Activated CD4-positive, alpha-beta T cell treated with anti-CD3 and anti-CD28 coated beads, Interleukin-2, amount 50 U/mL, for 48 hours (primary cell): ENCODE data around the gene DDX1.

ENCODE experiments used
- DNase-seq, 2 experiments: peaks; one replicate each; pipeline ENCODE4 v3.0.0-alpha.2; 2020

DDX1 gene

GRCh38 chr2:15665067-15665942, 73.6 kb downstream of the DDX1 start:
- DNase-seq: no peak

DNA sequence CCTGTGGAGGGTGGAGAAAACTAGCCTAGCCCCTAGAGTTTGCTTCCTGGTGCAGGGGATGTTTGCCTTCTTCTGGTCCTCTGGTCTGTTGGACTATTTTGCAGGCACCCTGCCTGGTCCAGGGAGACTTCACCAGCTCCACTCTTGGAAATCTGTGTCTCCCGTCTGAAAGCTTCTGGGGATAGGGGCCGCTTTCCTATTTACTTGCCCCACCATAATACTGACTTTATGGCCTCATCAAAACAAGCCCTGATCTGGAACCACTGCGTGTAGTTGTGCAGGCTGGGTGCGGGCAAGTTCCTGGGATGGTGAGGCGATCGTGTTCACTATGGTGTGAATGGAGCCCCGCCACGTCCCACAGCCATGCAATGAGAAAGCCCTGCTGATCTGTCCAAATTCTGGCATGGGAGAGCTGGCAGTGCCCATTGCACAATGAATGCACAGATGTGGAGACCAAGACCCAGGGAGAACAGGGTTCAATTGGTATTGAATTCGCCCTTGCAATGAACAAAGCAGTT, 74.3 kb downstream of the DDX1 start:
- no peak for DNase-seq

DNA sequence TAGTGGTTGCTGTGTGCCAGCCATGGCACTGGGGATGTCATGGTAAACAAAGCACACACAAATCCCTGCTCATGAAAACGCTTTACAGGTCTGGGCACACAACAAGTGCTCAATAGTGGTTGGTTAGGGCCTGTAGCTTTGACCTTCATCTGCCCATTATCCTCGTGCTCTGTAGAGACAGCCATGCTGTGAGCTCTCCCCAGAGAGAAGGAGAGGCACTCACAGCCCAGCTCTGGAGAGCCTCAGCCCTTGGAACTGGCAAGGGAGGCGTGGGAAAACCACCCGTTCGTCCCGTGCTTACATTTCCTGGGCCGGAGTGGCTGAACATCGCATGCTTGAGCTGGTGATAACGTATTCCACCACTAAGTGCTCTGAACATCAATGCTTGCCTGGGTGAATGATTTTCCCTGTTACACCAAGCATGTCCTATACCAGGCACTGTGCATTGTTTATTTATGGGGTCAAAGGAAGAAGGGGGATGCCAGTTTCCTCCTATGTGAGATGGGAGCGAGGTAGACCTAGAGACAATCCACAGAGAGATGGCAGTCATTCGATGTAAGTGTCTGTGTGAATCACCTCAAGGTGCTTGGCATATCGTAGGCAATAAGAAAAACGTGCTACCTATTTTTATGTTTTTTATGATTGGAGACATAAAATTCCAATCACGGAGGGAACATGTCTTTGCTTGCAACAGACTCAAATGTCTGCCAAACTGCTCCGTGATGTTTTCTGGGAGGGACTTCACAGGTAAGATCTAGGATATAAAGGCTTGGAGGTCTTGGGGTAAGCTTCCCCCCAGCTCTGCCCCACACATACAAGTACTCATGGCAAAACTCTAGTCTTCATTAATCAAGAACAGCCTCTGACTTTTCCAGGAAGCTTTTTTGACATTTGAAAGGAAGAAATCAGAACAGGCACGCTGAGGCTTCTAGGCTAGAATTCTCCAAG, 75.5 kb downstream of the DDX1 start:
- DNase-seq: no peak

DNA sequence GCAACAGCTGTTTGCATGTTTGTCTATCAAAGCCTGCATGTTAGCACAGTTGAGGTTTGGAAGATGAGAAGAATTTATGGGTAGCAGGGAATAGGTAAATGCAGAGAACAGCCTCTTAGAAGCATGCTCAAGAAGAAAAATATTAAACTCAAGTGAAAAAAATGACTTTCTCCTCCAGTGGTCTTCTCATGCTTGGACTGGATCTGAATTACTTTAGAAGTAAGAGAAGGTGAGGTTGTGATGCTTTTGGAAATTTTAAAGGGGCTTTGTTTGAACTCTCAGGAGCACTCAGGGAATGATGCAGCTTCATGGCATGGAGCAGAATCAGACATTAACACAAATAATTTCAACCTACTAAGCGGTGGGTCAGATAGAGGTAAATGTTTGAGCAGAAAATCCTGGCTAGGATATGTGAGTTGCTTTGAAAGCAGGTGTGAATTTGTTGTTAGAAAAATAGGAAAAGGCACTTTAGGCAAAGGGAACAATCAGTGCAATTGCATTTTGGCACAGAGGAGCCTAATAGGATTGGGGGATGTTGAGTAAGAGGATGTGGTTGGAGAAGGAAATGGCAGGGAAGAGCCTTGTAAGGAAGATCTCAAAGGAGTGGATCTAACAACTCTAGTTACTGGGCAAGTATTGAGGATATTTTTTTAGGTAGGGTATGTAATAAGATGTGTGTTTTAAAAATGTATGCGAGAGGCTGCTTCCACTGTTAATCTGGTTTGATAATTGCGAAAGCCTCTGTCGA, 76.3 kb downstream of the DDX1 start:
- no peak for DNase-seq

DNA sequence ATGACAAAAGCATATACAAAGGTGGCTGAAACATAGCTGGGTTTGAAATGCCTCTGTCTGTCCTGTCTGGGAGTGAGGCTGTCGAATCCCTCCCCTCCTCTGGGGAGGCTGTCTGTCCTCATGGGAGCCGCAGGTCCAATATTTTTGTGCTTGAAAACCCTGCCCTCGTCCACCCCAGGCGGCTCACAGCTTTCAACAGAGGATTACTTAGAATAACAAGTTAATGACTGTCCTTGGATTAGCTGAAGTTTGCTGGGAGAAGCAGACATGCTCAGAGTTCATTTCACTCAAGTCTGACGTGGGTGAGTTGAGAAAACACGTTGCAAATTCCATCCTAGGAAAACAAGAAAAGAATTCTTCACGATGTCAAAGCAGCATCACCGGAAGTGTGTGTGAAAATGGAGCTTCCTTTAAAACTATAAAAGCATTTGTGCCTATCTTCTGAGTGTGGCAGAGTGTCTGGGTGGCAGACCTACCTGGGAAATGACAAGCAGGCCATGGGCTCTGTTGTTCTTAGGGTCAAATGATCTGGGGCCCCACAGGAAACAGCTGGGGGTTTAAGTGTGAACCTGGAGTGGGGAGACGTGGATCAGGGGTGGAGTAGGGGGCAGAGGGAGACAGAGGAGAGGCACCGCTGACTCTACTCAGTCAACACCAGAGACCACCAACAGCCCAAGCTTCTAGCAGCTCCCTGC, 77.1 kb downstream of the DDX1 start:
- DNase-seq: no peak

- no peak for DNase-seq
Observed at GRCh38 chr2:15669375-15669910, 77.8 kb downstream of the DDX1 start.

- no peak for DNase-seq
Observed at GRCh38 chr2:15670469-15670868, 78.8 kb downstream of the DDX1 start.

- no peak for DNase-seq
Observed at GRCh38 chr2:15670981-15671380, 79.3 kb downstream of the DDX1 start.

DNA sequence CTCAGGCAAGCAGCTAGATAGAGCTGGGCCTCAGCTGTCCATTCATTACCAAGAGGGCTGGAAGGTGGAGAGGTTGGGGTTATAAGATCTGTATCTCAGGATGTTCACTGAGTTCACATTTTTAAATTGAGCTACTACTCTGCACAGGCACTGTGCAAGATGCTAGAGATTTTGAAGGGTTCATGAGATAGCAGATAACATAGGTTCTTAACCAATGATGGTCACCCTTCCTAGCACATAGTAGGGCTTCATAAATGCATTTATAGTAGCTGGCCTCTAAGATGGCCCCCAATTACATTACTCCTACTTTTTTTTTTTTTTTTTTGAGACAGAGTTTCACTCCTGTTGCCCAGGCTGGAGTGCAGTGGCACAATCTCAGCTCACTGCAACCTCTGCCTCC, 79.7 kb downstream of the DDX1 start:
- DNase-seq: no peak

DNA sequence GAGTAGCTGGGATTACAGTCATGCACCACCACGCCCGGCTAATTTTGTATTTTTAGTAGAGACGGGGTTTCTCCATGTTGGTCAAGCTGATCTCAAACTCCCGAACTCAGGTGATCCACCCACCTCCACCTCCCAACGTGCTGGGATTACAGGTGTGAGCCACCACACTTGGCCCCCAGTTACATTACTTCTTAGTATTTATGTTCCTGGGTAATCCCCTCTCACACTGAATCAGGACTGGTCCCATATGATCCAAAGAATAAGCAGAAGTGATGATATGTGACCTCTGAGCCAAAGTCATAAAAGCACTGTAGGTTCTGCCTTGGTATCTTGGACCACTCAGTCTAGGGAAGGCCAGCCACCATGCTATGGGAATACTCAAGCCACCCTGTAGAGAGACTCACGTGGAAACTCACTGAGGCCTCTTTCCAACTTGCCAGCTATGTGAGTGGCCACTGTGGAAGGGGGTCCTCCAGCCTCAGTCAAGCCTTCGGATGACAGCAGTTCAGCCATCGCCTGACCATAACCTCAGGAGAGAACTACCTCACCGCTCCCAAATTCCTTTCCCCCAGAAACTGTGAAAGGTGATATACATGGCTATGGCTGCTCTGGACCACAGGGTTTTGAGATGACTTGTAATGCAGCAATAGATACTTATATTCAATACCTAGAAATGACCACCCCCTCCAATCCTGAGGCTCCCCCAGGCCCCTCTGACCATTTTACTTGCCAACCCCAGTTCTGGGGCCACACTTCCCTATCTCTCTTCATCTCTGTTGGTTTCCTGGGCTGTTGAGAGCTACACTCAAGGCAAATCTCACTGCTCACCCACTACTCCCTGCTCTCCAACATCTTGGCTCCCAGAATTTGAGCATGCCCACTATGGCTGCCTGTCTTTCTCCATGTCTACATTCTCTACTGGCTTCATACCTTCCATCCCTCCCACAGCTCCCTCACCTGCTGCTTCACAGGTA, 80.5 kb downstream of the DDX1 start:
- DNase-seq: no peak

DNA sequence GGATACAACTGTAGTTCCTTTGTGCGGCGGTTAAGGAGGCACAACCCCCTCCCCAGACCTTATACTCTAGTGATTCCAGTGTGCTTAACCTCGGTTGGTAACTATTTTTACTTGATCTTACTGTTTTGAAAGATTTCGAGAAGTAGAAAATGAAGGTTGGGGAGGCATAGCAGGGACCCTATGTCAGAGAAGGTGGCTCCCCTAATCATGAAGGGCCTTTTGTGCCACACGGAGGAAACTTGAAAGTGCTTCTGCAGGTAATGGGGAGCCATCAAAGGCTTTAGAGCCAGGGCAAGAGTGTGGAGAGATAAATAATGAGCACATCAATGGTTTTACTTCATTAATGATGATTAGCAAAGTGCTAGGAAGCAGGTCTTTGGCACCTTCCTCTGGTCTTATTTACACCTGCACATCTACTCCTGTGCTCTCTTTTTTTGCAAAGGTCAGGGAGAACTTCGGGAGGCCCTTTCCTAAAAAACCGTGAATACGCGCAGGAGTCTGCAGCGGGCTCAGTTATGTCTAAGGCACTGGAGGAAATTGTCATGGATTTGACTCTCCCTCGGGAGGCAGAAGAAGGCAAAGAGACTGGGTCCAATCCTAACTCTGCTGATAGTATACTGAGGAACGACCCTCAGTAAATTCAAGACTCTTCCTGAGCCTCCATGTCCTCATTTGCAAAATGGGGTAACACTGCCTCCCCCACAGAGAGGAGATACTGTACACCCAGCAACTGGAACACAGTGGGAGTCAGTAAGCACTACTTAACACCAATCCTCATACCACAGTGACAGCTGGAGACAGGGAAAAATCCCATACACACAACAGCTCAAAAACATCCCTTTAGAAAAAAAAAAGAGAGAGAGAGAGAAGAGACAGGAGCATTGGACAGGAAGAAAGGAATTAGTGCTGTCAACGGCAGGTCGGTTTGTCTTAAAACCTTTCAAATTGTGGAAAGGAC, 81.6 kb downstream of the DDX1 start:
- DNase-seq: no peak

GRCh38 chr2:15673919-15674636, 82.4 kb downstream of the DDX1 start:
- no peak for DNase-seq

DNA sequence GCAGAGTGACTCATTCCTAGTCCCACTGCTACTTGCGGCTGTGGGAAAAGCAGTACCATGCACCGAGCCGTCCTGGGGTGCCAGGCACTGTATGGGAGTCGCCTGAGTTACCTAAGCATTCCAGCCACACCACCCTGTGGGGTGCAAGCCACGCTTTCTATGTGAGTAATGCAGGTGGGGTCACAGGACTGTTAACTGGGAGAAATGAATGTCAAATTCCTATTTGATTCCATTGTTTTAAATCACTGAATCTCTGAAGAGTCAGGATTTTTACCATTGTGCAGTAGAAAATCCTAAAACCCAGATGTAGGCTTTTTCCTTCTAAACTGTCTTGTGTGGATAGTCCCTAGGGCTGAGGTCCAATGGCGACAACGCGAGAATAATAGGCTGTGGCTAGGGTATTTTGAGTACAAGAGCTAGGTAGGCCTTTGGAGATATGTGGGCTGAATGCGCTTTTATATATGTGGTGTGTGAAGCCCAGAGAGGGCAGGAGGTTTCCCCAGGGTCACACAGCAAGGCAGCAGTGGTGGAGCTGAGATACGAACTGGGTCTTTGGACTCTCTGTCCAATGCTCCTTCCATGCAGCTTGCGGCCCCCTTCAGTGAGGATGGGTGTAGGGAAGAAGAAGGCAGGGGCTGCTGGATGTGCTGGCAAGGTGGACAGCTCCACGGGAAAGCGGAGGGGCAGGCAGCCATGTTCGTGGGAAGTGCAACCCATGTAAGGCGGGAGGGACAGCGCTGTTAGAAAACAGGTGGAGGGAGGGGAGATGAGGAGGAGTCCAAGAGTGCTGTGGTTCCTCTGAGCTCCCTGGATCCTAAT, 83.2 kb downstream of the DDX1 start:
- DNase-seq: no peak

DNA sequence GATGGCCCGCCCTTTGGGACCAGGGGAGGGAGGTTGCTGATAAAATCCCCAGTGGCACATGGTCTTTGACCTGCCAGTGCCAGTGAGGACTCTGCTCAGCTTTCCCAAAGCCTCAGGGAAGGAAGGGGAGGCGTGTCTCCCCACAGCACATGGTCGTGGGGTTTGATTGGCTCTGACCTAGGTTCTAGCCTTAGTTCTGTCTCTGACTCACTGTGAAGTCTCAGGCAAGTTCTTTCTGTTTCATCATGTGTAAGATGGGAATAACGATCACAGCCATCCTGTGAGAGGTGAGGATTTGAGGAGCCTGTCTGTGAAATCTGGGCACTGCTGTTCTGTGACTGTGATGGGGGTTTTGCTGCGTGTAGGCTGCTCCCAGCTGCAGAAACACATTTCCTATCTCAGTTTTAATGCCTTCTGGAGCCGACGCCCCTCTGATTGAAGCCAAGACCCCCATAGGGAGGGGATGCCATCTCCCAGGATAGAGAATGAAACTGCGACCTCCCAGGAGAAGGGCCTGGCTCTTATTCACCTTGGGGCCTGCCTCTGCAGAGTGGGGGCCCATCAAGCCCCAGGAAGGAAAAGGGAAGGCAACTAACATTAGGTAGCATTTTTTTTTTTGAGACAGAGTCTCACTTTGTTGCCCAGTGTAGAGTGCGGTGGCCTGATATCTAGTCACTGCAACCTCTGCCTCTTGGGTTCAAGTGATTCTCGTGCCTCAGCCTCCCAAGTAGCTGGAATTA, 84.0 kb downstream of the DDX1 start:
- no peak for DNase-seq

DNA sequence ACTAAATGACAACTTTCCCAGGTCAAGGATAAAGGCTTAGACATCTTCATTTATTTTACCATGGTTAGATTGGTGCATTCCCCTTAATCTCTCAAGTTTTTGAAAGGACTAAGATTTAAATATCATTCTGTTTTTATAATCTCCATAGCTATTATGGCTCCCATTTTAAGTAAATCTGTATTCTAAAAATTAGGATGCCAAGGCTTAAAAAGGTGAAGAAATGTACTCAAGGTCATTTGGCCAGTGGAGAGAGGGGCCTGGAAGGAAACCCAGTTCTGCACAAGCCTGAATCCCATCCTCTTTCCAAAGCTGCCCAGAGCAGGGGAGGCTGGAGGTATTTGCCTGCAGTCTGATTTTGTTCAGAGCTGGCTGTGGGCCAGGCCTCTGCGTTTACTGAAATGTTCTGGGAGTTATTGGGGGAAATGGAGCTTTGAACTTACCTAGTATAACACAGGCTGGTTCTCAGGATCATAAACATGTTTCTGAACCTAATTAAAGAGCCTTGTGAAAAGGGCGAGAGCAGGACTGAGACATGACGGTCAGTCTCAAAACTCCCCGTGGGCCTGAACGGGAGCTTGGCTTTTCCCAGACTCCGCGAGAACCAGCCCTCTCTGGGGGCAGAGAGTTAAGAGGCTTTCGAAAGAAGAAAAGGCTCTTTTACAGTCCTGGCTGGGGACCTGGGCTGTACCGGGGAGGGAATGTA, 85.6 kb downstream of the DDX1 start:
- no peak for DNase-seq

DNA sequence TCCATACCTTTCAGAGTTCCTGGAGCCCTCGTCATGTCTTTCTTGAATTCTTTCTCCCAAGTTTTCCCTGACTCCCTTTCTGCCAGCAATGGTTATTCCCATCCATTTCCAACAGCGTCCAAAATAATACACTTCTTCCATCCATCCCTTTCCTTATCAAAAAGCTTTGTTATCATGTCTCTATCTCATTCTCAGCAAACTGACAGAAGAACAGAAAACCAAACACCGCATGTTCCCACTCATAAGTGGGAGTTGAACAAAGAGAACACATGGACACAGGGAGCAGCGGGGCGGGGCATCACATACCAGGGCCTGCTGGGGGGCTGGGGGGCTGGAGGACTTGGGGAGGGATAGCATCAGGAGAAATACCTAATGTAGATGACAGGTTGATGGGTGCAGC, 86.7 kb downstream of the DDX1 start:
- DNase-seq: no peak
